HUES64 (cell line): ENCODE results near the gene MAPK8IP3.
"Not testable (repeated sequence)": the region's sequence is repeated elsewhere in the genome, so short reads cannot be mapped to it uniquely, and the experiment has no call there.

Experiments used
- H3K27ac ChIP-seq: 2 replicates; pipeline ENCODE4 v1.7.0; 2013; ENCODE audit warnings: low read depth, low read length, inconsistent platforms
- H3K27me3 ChIP-seq: 2 replicates; pipeline ENCODE4 v1.6.1; 2013; ENCODE audit warnings: mild to moderate bottlenecking, low read length; ENCODE audit not compliant: insufficient read depth
- H3K36me3 ChIP-seq: 2 replicates; pipeline ENCODE4 v1.6.1; 2013; ENCODE audit warnings: mild to moderate bottlenecking, low read length; ENCODE audit not compliant: insufficient read depth
- H3K4me1 ChIP-seq: 2 replicates; pipeline ENCODE4 v1.6.1; 2013; ENCODE audit warnings: mild to moderate bottlenecking, low read length, moderate library complexity; ENCODE audit not compliant: insufficient read depth
- H3K4me3 ChIP-seq: 2 replicates; pipeline ENCODE4 v1.5.1; 2013; ENCODE audit warnings: mild to moderate bottlenecking, low read length, moderate library complexity
- H3K9ac ChIP-seq: 2 replicates; pipeline ENCODE4 v1.6.1; 2013; ENCODE audit warnings: mild to moderate bottlenecking, low read depth, low read length
- H3K9me3 ChIP-seq: 2 replicates; pipeline ENCODE4 v1.6.1; 2013; ENCODE audit warnings: low read depth, low read length; ENCODE audit not compliant: insufficient read depth
- WGBS: fragments of 150-250, 120-280 bp; methylation state at CpG from one replicate; pipeline ENCODE4 v1.1.7; 2013; ENCODE audit warnings: missing lambda C conversion rate; 5-methylcytosine and 5-hydroxymethylcytosine counted together

MAPK8IP3 gene

DNA sequence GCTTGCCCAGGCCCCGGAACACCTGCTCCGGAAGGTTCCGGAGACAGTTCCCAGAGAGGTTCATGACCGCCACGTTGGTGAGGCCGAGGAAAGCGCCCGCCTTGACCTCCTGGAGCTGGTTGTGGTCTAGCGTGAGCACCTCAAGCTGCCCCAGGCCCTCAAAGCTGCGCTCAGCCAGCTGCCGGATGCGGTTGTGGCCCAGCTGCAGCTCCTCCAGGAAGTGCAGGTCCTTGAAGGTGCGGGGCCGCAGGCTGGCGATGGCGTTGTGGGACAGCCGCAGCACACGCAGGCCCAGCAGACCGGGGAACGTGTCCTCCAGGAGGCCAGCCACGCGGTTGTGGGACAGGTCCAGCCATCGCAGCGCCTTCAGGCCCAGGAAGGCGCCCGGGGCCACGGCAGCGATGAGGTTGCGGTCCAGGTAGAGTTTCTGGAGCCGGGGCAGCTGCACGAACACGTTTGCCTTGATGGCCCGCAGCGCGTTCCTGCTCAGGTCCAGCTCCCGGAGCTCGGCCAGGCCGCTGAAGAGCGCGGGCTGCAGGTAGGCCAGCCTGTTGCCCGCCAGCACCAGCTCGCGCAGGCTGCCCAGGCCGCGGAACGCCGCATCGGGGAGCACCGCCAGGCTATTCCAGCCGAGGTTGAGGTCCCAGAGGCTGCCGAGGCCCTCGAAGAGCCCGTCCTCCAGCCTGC, 85.4 kb downstream of the MAPK8IP3 start:
- Histone ChIP-seq H3K27me3 (no peaks in the 10 kb centered on the region), H3K9me3 (no peaks in the 10 kb centered on the region), H3K27ac (no peak overlapping the region), H3K4me1 (no peaks in the 10 kb centered on the region), H3K4me3 (no peak overlapping the region), H3K36me3 (peaks cover 21% of the 10 kb centered on the region), H3K9ac (no peak overlapping the region)
- 94% methylated on average over 53 of the region's 53 CpGs for WGBS

DNA sequence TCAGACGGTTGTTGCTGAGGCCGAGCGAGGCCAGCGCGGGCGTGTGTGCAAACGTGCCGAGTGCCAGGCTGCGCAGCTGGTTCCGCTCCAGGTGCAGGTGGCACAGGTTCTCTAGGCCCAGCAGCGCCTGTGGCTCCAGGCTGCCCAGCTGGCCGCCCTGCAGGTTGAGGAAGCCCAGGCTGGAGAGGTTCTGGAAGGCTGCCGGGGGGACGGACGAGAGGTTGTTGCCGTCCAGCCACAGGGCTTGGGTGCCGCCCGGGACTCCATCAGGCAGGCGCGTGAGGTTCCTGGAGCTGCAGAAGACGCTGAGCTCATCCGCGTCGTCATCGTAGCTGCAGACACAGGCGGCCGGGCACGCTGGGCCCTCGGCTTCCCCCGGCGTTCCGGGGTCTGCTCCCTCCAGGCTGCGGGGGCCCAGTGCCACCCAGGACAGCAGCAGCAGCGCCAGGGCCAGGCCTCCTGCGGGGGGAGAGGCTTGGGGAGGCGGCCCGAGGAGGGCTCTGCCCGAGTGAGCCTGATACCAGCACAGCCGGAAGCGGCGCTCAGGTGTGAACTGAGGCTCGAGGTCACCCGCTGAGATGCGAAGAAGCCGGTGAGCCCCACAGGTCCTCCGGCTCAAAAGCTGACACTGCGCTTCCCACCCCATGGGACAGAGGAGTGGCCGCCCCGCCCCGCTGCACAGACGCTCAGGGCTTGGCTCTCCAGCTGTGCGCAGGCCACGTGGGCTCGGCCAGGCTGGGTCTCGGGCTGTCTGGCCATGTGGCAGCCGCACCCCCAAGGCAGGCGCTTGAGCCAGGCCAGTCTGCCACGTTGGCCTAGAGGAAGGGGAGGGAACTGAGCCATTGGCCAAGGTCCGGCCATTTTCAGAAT, 86.2 kb downstream of the MAPK8IP3 start:
- no peak overlapping the region for H3K27ac ChIP-seq
- no peak overlapping the region for H3K9ac ChIP-seq
- peaks cover 16% of the 10 kb centered on the region for H3K36me3 ChIP-seq
- H3K27me3 ChIP-seq: no peaks in the 10 kb centered on the region
- H3K9me3 ChIP-seq: peaks cover 2% of the 10 kb centered on the region; the same call in 1 of the 2 replicates
- H3K4me3 ChIP-seq: no peak overlapping the region
- no peaks in the 10 kb centered on the region for H3K4me1 ChIP-seq
- 93% methylated on average over 59 of the region's 59 CpGs for WGBS

DNA sequence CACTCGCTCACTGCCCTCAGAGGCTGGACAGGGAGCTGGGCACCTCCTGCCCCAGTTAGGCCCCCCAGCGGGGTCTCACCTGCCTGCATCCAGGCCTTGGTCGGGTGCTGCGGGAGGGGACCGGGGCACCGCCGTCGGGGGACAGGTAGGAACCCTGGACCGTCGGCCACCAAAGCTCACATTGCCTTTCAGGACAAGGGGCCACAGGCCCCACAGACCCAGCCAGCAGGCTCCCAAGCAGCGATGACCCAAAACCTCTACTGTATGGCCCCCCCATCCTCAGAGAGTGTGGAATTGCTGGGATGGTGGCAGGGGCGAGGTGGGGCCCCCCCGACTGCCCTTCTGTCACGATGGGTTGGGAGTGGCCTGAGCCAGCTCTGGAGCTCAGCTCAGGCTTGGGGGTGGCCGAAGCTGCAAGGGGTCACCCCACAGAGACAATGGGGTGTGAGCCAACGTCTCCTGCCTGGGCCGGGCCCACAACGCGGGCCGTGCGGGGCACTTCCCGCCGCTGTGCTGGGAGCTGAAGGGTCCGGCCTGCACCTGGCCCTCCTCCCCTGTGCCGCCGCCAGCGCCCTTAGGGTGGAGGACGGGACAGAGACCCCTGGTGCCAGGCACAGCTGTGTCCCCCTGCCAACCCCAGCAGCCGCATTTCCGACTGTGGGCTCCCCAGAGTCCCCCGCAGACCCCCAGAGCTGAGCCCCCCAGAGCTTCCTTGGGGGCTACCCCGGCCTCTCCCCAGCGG, 87.0 kb downstream of the MAPK8IP3 start:
- Histone ChIP-seq H3K9me3 (peaks cover 9% of the 10 kb centered on the region), H3K27ac (no peak overlapping the region), H3K4me3 (no peak overlapping the region), H3K4me1 (no peaks in the 10 kb centered on the region), H3K36me3 (peaks cover 11% of the 10 kb centered on the region), H3K27me3 (no peaks in the 10 kb centered on the region), H3K9ac (no peak overlapping the region)
- 96% methylated on average over 33 of the region's 33 CpGs for WGBS

DNA sequence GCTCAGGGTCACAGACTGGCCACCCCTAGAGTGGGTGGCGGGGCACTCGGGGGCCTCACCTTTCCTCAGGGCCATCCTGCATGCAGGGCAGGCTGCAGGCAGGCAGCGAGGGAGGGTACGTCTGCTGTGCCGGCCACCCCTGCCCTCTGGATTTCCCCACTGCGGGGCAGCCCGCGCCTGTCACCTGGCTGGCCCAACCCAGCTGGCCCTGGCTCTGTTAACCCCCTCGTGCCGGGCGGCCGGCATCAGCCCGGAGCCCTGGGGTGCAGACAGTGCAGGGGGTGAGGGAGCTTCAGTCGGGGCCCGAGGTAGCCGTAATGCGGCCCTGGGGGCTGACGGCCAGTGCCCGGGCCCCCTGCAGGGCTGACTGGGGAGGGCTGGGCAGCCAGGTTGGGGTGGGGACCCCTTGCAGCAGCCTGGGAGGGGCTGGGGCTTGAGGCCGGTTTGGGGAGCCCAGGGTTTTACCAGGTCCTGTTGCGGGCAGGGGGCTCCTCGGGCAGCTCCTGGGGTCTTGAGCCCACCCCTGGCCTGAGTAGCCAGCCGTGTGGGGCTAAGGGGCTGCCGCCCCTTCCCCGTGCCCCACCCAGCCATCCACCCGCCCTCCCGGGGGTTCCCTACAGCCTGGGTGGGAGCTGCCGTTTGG, 87.7 kb downstream of the MAPK8IP3 start, which contains the start of gene IGFALS:
IGFALS (minus strand) TSS at position 128 of the 643 bp plus-strand sequence; CDS start at position 75, 53 bp downstream.
- Histone ChIP-seq H3K27ac (no peak within 1 kb of the TSS), H3K4me3 (no peak within 1 kb of the TSS), H3K36me3 (peaks cover 5% of the 10 kb centered on the region), H3K9ac (no peak within 1 kb of the TSS), H3K27me3 (no peaks in the 10 kb centered on the region), H3K9me3 (peaks cover 16% of the 10 kb centered on the region), H3K4me1 (no peaks in the 10 kb centered on the region)
- WGBS: 90% methylated on average over 28 of the region's 28 CpGs

DNA sequence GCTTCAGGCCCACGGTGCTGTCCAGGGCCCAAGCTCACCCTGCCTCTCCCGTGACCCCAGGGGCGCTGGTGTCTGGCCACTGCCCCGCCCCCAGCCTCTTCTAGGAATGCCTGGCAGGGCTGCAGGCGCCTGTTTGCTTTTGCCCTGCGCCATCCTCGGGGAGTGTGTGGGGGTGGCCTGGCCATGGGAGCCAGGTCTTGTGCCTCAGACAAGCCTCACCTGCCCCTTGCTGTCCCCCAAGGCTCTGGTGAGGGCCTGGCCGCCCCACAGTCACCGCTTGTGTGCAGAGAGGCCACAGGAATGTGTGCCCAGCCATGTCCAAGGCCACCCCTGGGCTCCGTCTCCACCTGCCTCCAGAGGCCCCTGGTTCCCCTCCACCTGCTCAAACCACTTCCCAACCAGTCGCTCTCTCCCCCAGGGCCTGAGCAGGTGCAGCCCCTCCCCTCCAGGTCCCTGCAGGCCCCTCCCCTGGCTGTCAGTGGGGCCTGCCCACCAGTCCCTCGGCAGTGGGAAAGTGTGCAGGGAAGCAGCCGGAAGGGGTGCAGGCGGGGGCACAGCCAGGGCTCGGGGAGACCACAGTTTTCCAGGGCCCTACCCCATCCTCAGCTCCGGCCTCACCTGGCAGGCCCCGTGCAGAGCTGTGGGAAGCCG, 88.4 kb downstream of the MAPK8IP3 start:
- H3K27me3 ChIP-seq: no peaks in the 10 kb centered on the region
- H3K9ac ChIP-seq: no peak overlapping the region
- H3K4me3 ChIP-seq: no peak overlapping the region
- H3K4me1 ChIP-seq: no peaks in the 10 kb centered on the region
- 85% methylated on average over 18 of the region's 18 CpGs for WGBS
- H3K9me3 ChIP-seq: peaks cover 19% of the 10 kb centered on the region
- H3K27ac ChIP-seq: no peak overlapping the region
- no peaks in the 10 kb centered on the region for H3K36me3 ChIP-seq

DNA sequence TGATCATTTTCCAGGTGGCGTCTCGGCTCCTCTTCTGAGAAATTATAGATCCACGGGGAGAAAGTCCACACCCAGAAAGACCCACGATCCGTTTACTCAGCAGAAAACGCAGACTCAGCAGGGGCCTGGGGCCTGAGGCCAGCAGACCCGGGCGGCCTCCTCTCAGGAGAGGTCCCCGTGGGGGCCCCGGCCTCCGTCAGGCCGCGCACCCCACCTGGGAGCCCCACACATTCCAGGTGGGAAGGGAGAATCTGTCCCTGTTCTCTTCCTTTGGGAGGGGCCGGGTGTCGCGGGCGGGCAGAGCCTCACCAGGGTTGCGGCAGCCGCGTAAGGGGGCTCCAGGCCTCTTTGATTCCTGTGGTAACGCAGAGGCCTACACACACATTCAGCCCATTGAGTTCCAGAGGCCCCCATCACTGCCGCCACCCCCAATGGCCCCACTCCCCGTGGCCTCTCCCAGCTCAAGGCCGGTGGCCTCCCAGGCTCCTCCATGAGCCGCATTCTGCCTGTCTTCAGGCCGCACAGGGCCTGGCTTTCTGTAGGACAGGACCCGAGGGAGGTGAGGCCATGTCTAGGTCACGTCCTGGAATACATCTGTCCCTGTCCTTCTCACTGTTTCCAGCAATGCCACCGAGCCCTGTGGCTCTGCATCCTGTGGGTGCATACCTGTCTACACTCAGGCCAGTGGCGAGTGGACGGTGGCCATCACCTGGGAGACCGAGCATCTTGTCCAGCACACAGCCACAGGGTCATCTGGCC, 89.1 kb downstream of the MAPK8IP3 start:
- Histone ChIP-seq H3K36me3 (no peaks in the 10 kb centered on the region), H3K9ac (no peak overlapping the region), H3K4me3 (no peak overlapping the region), H3K27me3 (no peaks in the 10 kb centered on the region), H3K9me3 (peaks cover 21% of the 10 kb centered on the region), H3K4me1 (no peaks in the 10 kb centered on the region), H3K27ac (no peak overlapping the region)
- 92% methylated on average over 32 of the region's 32 CpGs for WGBS

DNA sequence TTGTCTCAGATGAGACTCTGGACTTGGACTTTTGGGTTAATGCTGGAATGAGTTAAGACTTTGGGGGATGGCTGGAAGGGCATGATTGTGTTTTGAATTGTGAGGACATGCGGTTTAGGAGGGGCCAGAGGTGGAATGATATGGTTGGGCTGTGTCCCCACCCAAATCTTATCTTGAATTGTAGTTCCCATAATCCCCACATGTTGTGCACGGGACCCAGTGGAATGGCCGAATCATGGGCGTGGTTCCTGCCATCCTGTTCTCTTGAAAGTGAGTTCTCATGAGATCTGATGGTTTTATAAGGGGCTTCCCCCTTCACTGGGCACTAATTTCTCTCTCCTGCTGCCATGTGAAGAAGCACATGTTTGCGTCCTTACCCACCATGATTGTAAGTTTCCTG, 93.3 kb downstream of the MAPK8IP3 start:
- not testable (repeated sequence) for H3K27me3 ChIP-seq, H3K36me3 ChIP-seq, H3K27ac ChIP-seq, H3K4me1 ChIP-seq, H3K4me3 ChIP-seq, H3K9ac ChIP-seq
- WGBS: 79% methylated on average over 4 of the region's 5 CpGs
- peaks cover 29% of the 10 kb centered on the region for H3K9me3 ChIP-seq

DNA sequence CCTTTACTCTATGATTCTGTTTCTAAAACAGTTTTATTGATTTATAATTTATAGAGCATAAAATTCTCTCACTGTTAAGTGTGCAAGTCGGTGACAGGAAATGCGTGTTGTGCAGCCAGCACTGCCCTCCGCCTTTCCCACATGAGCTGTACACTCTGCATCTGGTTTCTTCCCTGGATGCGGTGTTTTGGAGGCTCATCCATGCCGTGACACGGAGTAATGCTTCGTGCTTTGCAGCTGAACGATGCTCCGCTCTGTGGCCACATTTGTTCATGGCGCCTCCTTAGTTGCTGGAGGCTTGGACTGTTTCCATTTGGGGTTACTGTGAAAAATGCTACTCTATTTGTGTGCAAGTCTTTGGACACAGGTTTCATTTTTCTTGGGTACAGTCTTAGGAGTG, 94.7 kb downstream of the MAPK8IP3 start:
- Histone ChIP-seq H3K9ac (no peak overlapping the region), H3K4me3 (no peak overlapping the region), H3K9me3 (peaks cover 29% of the 10 kb centered on the region), H3K36me3 (0 out of 2 replicates have a peak, but pooled peaks cover 3% of the 10 kb centered on the region), H3K4me1 (no peaks in the 10 kb centered on the region), H3K27me3 (no peaks in the 10 kb centered on the region), H3K27ac (no peak overlapping the region)
- 83% methylated on average over 10 of the region's 10 CpGs for WGBS

DNA sequence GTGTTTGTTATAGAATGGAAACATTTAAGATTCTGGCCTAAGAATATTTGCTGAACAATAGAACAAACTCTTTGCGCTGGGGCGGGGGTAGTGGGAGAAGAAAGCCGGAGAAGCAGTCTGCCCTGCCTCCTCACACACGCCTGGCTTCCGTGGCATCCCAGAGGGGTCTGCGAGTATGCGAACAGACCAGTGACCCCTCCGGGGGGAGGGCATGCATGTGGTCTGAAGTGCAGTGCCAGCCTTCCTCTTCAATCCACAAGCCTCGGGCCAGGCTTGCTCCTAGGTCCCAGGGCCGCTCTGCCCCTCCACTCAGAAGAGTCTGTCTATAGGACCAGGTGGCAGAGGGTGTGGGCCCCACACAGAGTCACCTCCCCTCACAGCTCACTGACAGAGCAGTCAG, 101.6 kb downstream of the MAPK8IP3 start:
- Histone ChIP-seq H3K4me1 (no peaks in the 10 kb centered on the region), H3K27ac (no peak overlapping the region), H3K36me3 (peaks cover 3% of the 10 kb centered on the region; the same call in 1 of the 2 replicates), H3K4me3 (no peak overlapping the region), H3K27me3 (no peaks in the 10 kb centered on the region), H3K9me3 (0 out of 2 replicates have a peak, but pooled peaks cover 3% of the 10 kb centered on the region), H3K9ac (no peak overlapping the region)
- WGBS: 86% methylated on average over 10 of the region's 10 CpGs

DNA sequence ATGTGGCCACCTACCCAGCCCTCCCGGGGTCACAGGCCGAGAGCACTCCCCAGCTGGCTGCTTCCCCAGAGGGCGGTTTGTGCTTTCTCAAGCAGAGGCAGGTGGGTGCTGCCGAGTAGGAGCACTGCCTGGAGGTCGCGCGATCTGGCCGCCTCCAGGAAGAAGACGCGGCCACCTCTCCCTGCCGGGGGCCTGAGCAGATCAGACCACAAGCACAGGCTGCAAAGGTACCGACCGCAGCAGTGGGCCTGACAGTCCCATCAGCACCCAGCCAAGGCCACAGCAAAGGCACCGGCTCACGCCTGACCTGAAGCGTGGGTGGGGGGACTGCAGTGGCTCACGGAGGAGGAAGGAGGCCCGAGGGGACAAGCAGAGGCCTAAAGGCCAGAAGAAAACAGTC, 102.7 kb downstream of the MAPK8IP3 start:
- Histone ChIP-seq H3K36me3 (peaks cover 3% of the 10 kb centered on the region; the same call in 1 of the 2 replicates), H3K4me3 (no peak overlapping the region), H3K9ac (no peak overlapping the region), H3K27me3 (no peaks in the 10 kb centered on the region), H3K9me3 (0 out of 2 replicates have a peak, but pooled peaks cover 3% of the 10 kb centered on the region), H3K27ac (no peak overlapping the region), H3K4me1 (no peaks in the 10 kb centered on the region)
- 79% methylated on average over 18 of the region's 18 CpGs for WGBS
